Hepatocyte (in vitro differentiated cells): ENCODE data around the gene CPTP.

Experiments
- EZH2 ChIP-seq: fragments of 200-600 bp; sonication (generic); IDR thresholded peaks from 2 replicates; pipeline ENCODE4 v1.6.1; 2016; ENCODE audit warnings: antibody characterized with exemption, mild to moderate bottlenecking, borderline replicate concordance
- EZH2phosphoT487 ChIP-seq: fragments of 200-600 bp; sonication (generic); IDR thresholded peaks from one replicate; pipeline ENCODE4 v1.6.1; 2018; ENCODE audit warnings: antibody characterized with exemption, mild to moderate bottlenecking, low read depth, moderate library complexity; ENCODE audit not compliant: unreplicated experiment, severe bottlenecking
- TF ChIP-seq, protein P1 (sequence below): fragments of 200-600 bp; sonication (generic); IDR thresholded peaks from 2 replicates; pipeline ENCODE4 v1.5.1; 2016; ENCODE audit warnings: antibody characterized with exemption, mild to moderate bottlenecking; ENCODE audit not compliant: poor library complexity

DNA sequence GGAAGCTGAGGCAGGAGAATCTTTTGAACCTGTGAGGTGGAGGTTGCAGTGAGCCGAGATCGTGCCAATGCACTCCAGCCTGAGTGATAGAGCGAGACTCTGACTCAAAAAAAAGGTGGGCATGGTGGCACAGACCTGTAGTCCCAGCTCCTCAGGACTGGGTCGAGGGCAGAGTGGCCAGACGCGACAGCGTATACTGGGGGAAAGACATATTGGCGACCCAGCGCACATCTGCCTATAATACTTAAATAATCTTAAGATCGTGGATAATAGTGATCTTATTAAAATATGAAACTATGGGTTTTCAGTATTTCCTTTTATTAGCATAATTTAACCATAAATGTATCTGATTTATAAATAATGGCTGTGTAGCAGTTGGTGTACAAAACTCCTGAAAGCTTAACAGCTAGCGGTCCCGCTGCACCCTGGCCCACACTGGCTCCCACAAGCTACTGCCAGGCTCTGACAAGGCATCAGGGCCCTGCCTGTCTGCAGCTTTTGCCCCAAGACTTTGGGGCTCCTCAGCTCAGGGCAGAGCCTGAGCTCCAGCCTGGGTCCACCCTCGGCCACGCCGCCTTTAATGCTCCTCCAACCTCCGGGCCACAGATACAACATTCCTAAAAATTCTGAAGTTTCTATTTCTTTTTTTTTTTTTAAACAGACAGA, 53.1 kb downstream of the CPTP start:
- TF ChIP-seq, protein P1, sequence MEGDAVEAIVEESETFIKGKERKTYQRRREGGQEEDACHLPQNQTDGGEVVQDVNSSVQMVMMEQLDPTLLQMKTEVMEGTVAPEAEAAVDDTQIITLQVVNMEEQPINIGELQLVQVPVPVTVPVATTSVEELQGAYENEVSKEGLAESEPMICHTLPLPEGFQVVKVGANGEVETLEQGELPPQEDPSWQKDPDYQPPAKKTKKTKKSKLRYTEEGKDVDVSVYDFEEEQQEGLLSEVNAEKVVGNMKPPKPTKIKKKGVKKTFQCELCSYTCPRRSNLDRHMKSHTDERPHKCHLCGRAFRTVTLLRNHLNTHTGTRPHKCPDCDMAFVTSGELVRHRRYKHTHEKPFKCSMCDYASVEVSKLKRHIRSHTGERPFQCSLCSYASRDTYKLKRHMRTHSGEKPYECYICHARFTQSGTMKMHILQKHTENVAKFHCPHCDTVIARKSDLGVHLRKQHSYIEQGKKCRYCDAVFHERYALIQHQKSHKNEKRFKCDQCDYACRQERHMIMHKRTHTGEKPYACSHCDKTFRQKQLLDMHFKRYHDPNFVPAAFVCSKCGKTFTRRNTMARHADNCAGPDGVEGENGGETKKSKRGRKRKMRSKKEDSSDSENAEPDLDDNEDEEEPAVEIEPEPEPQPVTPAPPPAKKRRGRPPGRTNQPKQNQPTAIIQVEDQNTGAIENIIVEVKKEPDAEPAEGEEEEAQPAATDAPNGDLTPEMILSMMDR = no peak
- TF ChIP-seq EZH2 = no peak
- no peak for TF ChIP-seq EZH2phosphoT487
